ENCODE measurements around the gene KLHL22. TPM values are rescaled to one million over a fixed set of nuclear protein-coding genes. Genes with fewer than 3 reads are reported as not detected.

The KLHL22 gene
- total RNA-seq, 4 donors from 2014 or later: 24.1 to 32.2 (median 28.4) TPM

- ATAC-seq (no peak), DNase-seq (no peak)
- Histone ChIP-seq H3K9me3 (no peaks in the 10 kb centered on the region), H3K27me3 (no peaks in the 10 kb centered on the region), H3K4me1 (no peaks in the 10 kb centered on the region), H3K4me3 (no peak overlapping the region), H3K36me3 (peaks cover 0 to 11% of the 10 kb centered on the region in 2 donors), H3K27ac (no peak overlapping the region)
- in situ Hi-C loops (cut with MboI; ENCODE audit: low sequenced_read_pairs in 4 of 4) (loop anchor here in 2 of 4 donors (25.0 kb wide), 1 partner anchor 279 kb away; no protein-coding TSS in a partner anchor), intact Hi-C loops (cut with DNase I; ENCODE audit: low total_unique reads) (no loop called here)
- no peak for TF ChIP-seq CTCF (IDR thresholded peaks at IDR 0.05 in 4 of 5, conservative IDR thresholded peaks at IDR 0.05 in 1 of 5)
- no peak for TF ChIP-seq POLR2A (IDR thresholded peaks at IDR 0.05)
These were observed 87.8 kb downstream of the KLHL22 start for GRCh38 chr22:20407829-20408228.

- H3K9me3 ChIP-seq: no peaks in the 10 kb centered on the region
- H3K4me3 ChIP-seq: no peak overlapping the region
- no peak overlapping the region for H3K27ac ChIP-seq
- in situ Hi-C loops (cut with MboI; ENCODE audit: low sequenced_read_pairs in 4 of 4): loop anchor here in 2 of 4 donors (25.0 kb wide), 1 partner anchor 280 kb away; no protein-coding TSS in a partner anchor
- peaks cover 0 to 11% of the 10 kb centered on the region in 2 donors for H3K36me3 ChIP-seq
- intact Hi-C loops (cut with DNase I; ENCODE audit: low total_unique reads): no loop called here
- TF ChIP-seq CTCF (IDR thresholded peaks at IDR 0.05 in 4 of 5, conservative IDR thresholded peaks at IDR 0.05 in 1 of 5) (no peak), POLR2A (IDR thresholded peaks at IDR 0.05) (no peak)
- DNase-seq (no peak), ATAC-seq (no peak)
- H3K27me3 ChIP-seq: no peaks in the 10 kb centered on the region
- H3K4me1 ChIP-seq: no peaks in the 10 kb centered on the region
These were observed 88.7 kb downstream of the KLHL22 start for GRCh38 chr22:20406686-20407408.

GRCh38 chr22:20405931-20406685, 89.5 kb downstream of the KLHL22 start:
- H3K4me1 ChIP-seq: no peaks in the 10 kb centered on the region
- no peak overlapping the region for H3K27ac ChIP-seq
- intact Hi-C loops (cut with DNase I; ENCODE audit: low total_unique reads) (no loop called here), in situ Hi-C loops (cut with MboI; ENCODE audit: low sequenced_read_pairs in 4 of 4) (loop anchor here in 2 of 4 donors (25.0 kb wide), 1 partner anchor 281 kb away; no protein-coding TSS in a partner anchor)
- TF ChIP-seq CTCF (IDR thresholded peaks at IDR 0.05 in 4 of 5, conservative IDR thresholded peaks at IDR 0.05 in 1 of 5) (no peak), POLR2A (IDR thresholded peaks at IDR 0.05) (no peak)
- H3K9me3 ChIP-seq: no peaks in the 10 kb centered on the region
- DNase-seq (no peak), ATAC-seq (no peak)
- H3K27me3 ChIP-seq: no peaks in the 10 kb centered on the region
- H3K36me3 ChIP-seq: peaks cover 0 to 11% of the 10 kb centered on the region in 2 donors
- H3K4me3 ChIP-seq: no peak overlapping the region

- ATAC-seq (no peak), DNase-seq (no peak)
- Histone ChIP-seq H3K27ac (no peak overlapping the region), H3K4me3 (no peak overlapping the region), H3K27me3 (no peaks in the 10 kb centered on the region), H3K36me3 (peaks cover 0 to 11% of the 10 kb centered on the region in 2 donors), H3K9me3 (no peaks in the 10 kb centered on the region), H3K4me1 (no peaks in the 10 kb centered on the region)
- in situ Hi-C loops (cut with MboI; ENCODE audit: low sequenced_read_pairs in 4 of 4): loop anchor here in 2 of 4 donors (25.0 kb wide), 1 partner anchor 282 kb away; no protein-coding TSS in a partner anchor
- intact Hi-C loops (cut with DNase I; ENCODE audit: low total_unique reads): no loop called here
- no peak for TF ChIP-seq POLR2A (IDR thresholded peaks at IDR 0.05)
- TF ChIP-seq CTCF (IDR thresholded peaks at IDR 0.05 in 4 of 5, conservative IDR thresholded peaks at IDR 0.05 in 1 of 5): no peak
These were observed 90.2 kb downstream of the KLHL22 start for GRCh38 chr22:20405291-20405930.

Data from gastrocnemius medialis (tissue), 4 donors.